BJ (cell line): ENCODE results near the gene NAV2. TPM values are rescaled to one million over a fixed set of nuclear protein-coding genes. Genes with fewer than 3 reads are reported as not detected.

Experiments
- CTCF ChIA-PET: fragments of 350-600 bp; formaldehyde crosslinking; extraction: SDS; loops from one replicate; lab custom pipeline; 2021; ENCODE audit warnings: antibody characterized with exemption, inconsistent platforms; lab: Yijun Ruan, JAX
- POLR2A ChIA-PET: fragments of 300-600 bp; sonication (Branson Sonifier 250); formaldehyde crosslinking; extraction: SDS; loops from one replicate; lab custom pipeline; 2021; ENCODE audit warnings: antibody characterized with exemption; lab: Charles Lee
- DNase-seq: peaks from one replicate; pipeline ENCODE4 v3.0.0-alpha.2; 2011; ENCODE audit warnings: low read depth
- H3K27me3 ChIP-seq: 2 replicates; pipeline ENCODE4 v1.6.0; 2011; ENCODE audit warnings: low read length; ENCODE audit not compliant: control insufficient read depth, insufficient read depth
- H3K36me3 ChIP-seq: 2 replicates; pipeline ENCODE4 v1.5.1; 2011; ENCODE audit warnings: low read length; ENCODE audit not compliant: control insufficient read depth, insufficient read depth
- H3K4me3 ChIP-seq: 2 replicates; pipeline ENCODE4 v1.5.1; 2011; ENCODE audit warnings: low read depth, mild to moderate bottlenecking, control low read depth, low read length
- polyA plus RNA-seq: library from polyadenylated mRNA; depleted of rRNA; stranded (reverse); fragments of >200 nt; gene quantifications from 2 replicates; pipeline ENCODE4 v1.2.3, GENCODE V29; 2011
- TF ChIP-seq, protein P1 (sequence below): IDR thresholded peaks from 2 replicates; pipeline ENCODE4 v1.5.1; 2011; ENCODE audit warnings: low read depth, mild to moderate bottlenecking, control low read depth, inconsistent platforms, low read length, moderate library complexity; ENCODE audit not compliant: insufficient read depth

Gene NAV2
- polyA plus RNA-seq, 1 experiment: 6.1 TPM

DNA sequence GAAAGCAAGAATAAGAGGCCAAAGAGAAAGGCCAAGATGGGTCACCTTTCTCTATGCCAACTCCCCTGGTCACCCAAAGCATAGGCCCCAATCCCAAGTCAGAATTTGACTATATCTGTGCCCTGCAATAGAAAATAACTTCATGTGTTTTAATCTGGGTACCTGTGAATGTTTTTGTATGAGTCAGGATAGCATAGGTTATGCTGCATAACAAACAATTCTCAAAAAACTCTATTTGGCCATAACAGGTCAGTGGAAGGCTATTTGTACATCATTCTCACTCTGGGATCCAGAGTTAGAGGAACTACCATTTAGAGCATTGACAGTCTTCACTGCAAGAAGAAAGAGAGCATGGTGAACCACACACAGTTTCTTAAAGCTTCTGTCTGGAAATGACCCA, 280.4 kb downstream of the NAV2 start:
- CTCF ChIA-PET: no interaction called here
- TF ChIP-seq, protein P1, sequence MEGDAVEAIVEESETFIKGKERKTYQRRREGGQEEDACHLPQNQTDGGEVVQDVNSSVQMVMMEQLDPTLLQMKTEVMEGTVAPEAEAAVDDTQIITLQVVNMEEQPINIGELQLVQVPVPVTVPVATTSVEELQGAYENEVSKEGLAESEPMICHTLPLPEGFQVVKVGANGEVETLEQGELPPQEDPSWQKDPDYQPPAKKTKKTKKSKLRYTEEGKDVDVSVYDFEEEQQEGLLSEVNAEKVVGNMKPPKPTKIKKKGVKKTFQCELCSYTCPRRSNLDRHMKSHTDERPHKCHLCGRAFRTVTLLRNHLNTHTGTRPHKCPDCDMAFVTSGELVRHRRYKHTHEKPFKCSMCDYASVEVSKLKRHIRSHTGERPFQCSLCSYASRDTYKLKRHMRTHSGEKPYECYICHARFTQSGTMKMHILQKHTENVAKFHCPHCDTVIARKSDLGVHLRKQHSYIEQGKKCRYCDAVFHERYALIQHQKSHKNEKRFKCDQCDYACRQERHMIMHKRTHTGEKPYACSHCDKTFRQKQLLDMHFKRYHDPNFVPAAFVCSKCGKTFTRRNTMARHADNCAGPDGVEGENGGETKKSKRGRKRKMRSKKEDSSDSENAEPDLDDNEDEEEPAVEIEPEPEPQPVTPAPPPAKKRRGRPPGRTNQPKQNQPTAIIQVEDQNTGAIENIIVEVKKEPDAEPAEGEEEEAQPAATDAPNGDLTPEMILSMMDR: no peak
- Histone ChIP-seq H3K4me3 (no peak overlapping the region), H3K27me3 (no peaks in the 10 kb centered on the region), H3K36me3 (no peaks in the 10 kb centered on the region)
- no peak for DNase-seq
- POLR2A ChIA-PET: no interaction called here

DNA sequence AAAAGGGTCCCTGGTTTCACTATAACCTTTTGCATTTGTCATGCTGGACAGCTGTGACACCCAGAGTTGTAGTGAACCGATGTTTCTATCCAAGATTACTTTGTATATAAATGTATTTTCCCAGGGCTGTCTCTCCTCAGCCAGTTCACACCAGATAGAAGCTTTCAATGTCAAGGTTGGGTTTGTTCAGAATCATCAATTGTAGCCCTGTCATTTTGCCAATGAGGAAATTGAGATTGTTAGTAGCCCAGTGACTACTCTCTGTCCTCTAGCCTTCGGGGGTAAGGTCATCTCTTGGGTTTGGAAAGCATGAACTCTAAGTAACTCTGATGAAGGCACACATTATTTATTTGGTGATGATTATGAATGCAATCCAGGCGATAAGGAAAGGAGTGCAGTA, 282.0 kb downstream of the NAV2 start:
- DNase-seq: no peak
- ChIA-PET CTCF (interaction anchor here (0.7 kb wide), 1 partner anchor 133 kb away, joined by 3 read pairs; no protein-coding TSS in a partner anchor), POLR2A (no interaction called here)

DNA sequence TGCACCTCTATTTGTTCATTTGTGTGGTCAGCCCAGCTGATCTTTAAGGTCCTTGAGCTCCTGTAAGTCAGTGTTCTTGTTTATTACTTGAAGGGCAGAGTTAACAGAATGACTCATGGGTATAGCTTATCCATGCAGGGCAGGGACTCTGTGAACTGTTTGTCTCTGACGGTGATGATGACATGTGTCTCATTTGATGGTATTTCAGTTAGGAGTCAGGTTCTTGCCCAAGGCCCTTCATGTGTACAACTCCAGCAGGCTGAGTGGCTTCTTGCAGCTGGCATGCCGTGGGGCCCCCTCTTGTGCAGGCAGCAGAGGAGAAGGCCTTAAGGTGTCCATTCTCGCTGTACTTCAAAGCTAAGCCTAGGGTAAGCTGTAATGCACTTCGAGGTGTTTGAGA, 282.5 kb downstream of the NAV2 start:
- Histone ChIP-seq H3K36me3 (0 out of 2 replicates have a peak, but pooled peaks cover 1% of the 10 kb centered on the region), H3K27me3 (no peaks in the 10 kb centered on the region), H3K4me3 (no peak overlapping the region)
- no peak for DNase-seq
- TF ChIP-seq, protein P1: no peak
- CTCF ChIA-PET: interaction anchor here (0.7 to 1.2 kb wide), 2 partner anchors 10 to 133 kb away, joined by 3 to 4 read pairs; no protein-coding TSS in a partner anchor
- POLR2A ChIA-PET: no interaction called here

More for the DNA sequence above, 282.0 kb downstream of the NAV2 start:
- Histone ChIP-seq H3K27me3 (no peaks in the 10 kb centered on the region), H3K4me3 (no peak overlapping the region), H3K36me3 (0 out of 2 replicates have a peak, but pooled peaks cover 1% of the 10 kb centered on the region)
- TF ChIP-seq, protein P1: no peak

DNA sequence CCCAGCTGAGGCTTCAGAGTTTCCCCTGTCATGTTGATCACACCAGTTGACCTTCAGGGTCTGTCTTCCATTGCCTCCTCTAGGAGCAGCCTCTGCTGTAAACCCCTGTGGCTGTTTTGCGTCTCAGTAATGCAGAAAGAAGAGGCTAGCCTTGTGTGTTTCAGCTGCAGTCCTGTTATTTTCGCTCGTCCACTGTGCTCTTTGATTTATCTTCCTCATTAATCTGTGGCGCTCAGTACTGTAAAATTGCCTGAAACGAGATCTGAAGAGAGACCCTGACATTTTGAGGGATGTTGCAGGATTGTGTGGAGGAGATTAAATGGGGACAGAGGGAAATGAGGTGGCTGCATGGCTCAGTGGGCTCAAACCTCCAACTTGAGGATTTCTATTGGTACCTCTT, 283.9 kb downstream of the NAV2 start:
- 0 out of 2 replicates have a peak, but pooled peaks cover 2% of the 10 kb centered on the region for H3K36me3 ChIP-seq
- TF ChIP-seq, protein P1: no peak
- no peak for DNase-seq
- H3K27me3 ChIP-seq: no peaks in the 10 kb centered on the region
- ChIA-PET CTCF (interaction anchor here (2.4 kb wide), 1 partner anchor 131 kb away, joined by 5 read pairs; no protein-coding TSS in a partner anchor), POLR2A (no interaction called here)
- H3K4me3 ChIP-seq: no peak overlapping the region

DNA sequence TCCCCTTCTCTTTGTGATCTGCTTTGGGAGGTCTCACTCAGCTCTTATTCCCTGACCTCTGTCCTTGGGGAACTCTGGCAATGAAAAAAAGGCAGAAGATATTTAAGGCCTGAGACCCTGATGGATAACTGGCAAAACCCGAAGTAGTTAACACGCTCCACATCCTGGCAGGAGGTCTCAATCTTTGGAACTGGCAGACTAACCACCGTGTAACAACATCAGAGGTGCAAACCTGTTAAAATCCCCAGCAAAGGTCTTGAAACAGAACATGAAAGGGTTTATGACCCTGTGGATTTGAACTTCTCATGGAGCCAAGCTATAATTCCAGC, 287.3 kb downstream of the NAV2 start:
- no peaks in the 10 kb centered on the region for H3K27me3 ChIP-seq
- no peak for DNase-seq
- CTCF ChIA-PET: interaction anchor here (0.6 kb wide), 1 partner anchor 9 kb away, joined by 4 read pairs; no protein-coding TSS in a partner anchor
- TF ChIP-seq, protein P1: no peak
- 0 out of 2 replicates have a peak, but pooled peaks cover 2% of the 10 kb centered on the region for H3K36me3 ChIP-seq
- POLR2A ChIA-PET: no interaction called here
- H3K4me3 ChIP-seq: no peak overlapping the region
